GM21737 (cell line): ENCODE measurements around the gene MESP2.

Experiments
- ATAC-seq: cut with Tn5 transposase; IDR thresholded peaks from one replicate; pipeline ENCODE4 v1.9.1; 2021; ENCODE audit warnings: mild to moderate bottlenecking, moderate library complexity; ENCODE audit not compliant: unreplicated experiment

MESP2 gene

DNA sequence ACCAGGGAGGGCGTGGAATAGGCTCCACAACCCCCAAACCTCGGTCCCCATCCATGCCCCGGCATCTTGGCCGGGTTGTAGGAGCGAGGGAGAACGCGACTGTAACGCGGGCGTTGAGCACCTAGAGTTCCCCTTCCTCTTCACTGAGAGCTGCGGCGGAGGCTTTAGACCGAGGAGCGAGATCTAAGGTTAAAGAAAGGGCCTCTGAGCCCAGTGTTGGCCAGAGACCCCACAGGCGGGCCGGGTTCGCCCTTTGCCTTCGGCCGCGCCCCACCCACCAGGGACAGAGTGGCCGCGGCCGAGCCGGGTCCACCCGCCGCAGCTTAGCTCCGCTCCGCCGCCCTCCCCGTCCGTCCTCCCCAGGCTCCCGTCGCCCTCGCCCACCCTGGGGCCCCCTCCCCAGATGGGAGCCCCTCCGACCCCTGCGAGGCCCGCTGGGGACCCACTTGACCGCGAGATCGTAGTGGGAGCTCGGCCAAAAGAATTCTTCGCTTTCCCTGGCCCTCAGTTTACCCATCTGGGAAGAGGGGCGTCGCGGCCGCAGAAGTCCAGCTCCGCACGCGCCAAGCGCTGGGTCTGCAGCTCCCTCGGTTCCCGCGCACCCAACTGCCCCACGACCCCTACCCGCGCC lies 38.1 kb downstream of the MESP2 start:
- ATAC-seq, result no peak

- ATAC-seq, result no peak
Observed at GRCh38 chr15:89815769-89816168, 39.6 kb downstream of the MESP2 start.

GRCh38 chr15:89817701-89818280 lies 41.7 kb downstream of the MESP2 start:
- ATAC-seq, result no peak

DNA sequence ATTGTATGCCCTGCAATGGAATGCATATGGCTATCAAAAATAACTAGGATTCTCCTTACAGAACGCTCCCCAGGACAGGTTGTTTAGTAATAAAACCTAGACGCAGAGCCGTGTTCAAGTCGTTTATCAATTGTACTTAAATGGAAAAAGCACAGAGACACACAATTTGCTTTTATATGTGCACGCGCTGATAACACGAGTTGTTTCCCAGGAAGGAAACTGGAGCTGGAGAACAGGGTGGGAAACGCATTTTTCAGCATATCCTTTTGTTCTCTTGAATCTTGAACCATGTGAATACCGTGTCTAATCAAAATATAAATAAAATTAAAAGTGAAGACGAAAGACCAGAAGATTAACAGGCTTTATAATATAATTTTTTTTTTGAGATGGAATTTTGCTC lies 42.2 kb downstream of the MESP2 start:
- ATAC-seq, result no peak

DNA sequence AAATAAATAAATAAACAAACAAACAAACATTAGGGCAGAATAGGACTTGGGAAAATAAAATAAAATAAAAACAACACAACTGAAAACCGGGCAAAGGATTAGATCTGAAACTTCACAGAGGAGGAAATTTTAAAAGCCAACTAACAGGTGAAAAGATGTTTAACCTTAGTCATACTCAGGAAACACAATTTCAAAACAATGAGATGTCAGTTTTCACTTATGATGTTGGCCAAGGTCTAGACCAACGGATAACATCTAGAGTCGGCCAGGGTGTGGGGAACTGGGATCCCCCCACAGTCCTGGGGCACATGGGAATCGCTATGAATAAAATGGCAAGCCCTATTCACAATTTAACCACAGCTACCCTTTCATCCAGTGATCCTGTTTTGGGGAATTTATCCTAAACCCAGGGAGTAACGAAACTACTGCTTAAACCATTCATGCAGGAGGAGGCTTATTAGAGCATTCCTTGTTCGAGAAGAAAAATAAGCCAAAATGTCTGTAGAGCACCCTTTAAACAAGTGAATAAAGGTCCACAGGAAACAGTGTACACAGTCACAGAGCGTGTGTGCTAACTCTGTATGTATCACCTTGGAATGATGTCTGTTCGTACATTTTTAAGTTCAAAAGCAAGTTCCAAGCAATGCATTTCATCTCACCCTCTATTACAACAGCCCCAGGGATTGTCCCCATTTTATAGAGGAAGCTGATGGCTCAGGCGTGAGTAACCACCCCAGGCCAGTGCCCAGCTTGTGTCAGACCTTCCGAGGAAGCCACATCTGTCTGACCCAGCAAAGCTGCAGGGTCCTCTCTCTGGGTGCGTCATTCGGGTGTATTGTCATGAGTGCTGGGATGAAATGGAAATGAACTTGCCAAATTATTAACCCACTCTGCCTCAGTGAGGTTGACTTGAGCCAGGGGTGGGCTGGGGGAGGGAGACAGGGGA lies 44.8 kb downstream of the MESP2 start:
- ATAC-seq, result no peak

- no peak for ATAC-seq
Observed at GRCh38 chr15:89822026-89822425, 45.9 kb downstream of the MESP2 start.

GRCh38 chr15:89822611-89822950 lies 46.4 kb downstream of the MESP2 start:
- ATAC-seq, result no peak

DNA sequence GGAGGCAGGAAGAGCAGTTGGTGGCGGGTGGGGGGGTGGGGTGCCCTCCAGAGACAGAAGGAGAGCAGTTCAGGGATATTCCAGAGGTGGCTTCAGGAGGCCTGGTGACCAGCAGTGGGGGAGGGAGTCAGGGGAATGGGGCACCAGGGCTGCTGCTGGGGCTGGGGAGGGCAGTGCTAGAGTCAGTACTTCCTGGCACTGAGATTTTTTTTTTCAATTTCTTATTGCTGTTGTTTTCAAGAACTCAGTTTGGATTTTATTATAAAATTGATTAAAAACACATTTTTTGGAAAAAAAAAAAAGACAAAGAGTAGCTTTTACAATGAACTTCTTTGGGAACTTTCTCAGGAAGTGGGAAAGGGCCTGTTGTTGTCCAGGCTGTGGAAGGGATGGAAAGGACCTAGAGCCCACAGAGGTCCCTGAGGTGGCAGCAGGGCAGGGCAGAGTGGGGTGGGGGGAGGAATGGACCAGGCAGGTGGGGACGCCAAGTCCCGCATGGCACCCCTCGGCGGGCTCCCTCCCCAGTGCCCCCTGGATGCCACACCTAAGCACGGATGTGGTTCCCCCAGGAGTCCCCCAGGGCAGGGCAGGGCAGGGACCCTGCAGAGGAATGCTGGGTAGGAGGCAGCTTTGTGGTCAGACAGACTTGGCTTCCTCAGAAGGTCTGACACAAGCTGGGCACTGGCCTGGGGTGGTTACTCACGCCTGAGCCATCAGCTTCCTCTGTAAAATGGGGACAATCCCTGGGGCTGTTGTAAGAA lies 47.0 kb downstream of the MESP2 start:
- no peak for ATAC-seq

DNA sequence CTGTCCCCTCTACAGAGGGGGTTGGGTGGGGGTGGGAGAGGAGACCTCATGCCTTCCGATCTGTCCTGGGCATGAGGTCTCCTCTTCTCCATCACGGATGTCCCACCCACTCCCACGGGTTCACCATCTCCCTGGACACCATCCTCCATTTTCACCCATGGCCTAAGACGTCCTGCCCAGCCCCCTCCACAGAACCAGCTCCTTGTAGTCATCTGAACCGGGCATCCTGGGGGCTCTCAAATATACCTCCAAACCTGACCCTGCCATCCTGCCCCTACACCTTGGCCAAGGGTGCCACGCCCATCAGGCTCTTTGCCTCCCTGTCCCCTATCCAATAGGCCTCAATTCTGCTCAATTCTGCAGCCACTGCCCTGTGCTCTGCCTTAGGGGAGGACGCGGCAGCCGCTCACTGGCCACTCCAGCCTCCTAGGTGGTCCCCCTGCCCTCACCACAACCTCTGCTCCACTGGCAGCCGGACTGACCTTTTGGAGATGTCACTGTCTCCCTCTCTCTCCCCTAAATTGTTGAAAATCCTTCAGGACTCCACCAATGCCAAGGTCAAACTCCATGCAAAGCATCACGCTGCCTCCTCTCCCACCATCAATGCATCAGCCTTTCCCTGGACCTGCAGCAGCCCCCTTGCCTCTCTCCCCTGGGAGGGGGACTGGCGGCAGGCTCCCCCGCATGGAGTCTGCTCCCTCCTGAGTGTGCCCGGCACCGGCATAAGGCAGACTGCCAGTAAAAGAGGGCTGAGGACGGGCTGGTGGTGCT lies 47.9 kb downstream of the MESP2 start:
- no peak for ATAC-seq

- no peak for ATAC-seq
Observed at GRCh38 chr15:89824607-89824867, 48.4 kb downstream of the MESP2 start.

GRCh38 chr15:89825271-89825940 lies 49.3 kb downstream of the MESP2 start:
- no peak for ATAC-seq

- no peak for ATAC-seq
Observed at GRCh38 chr15:89826671-89827655, 50.8 kb downstream of the MESP2 start.

DNA sequence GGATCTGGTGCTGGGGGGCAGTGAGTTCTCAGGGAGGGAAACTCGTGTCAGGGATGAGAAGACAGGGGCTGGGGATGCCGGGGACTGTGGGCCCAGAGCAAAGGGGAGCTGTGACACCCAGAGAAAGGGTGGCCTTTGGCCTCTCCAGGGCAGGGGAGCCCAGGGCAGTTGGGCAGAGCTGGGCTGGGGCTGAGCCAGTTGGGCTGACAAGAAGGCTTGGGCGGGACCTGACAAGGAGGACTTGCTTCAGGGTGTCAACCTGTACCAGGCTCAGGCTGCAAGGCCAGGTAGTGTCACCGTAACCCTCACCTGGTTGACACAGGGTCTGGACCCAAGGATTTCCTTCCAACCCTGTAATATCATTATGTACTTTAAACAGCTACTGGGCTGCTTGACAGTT lies 51.7 kb downstream of the MESP2 start:
- no peak for ATAC-seq
